ENCODE measurements around the gene ZNF835. TPM values are rescaled to one million over a fixed set of nuclear protein-coding genes. Genes with fewer than 3 reads are reported as not detected.

Gene ZNF835
- polyA plus RNA-seq, 1 donor from 2014 or later = not detected

- Histone ChIP-seq H3K9me2 (ENCODE audit: insufficient read depth, low read length) (no peaks in the 10 kb centered on the region), H3K27me3 (ENCODE audit: insufficient read depth, low read depth, low read length) (no peaks in the 10 kb centered on the region), H3K36me3 (ENCODE audit: insufficient read depth, low read length) (no peaks in the 10 kb centered on the region), H3K9me3 (ENCODE audit: low read length) (no peaks in the 10 kb centered on the region), H3K9ac (ENCODE audit: low read length) (peak overlapping the region; percentile 3), H3F3A (ENCODE audit: insufficient read depth, low read length, poor library complexity, severe bottlenecking) (no peaks in the 10 kb centered on the region), H3K4me3 (ENCODE audit: low read length) (peak overlapping the region; percentile 16), H4K20me1 (ENCODE audit: insufficient read depth) (no peaks in the 10 kb centered on the region), H3K79me2 (replicated peaks; ENCODE audit: insufficient read depth, low read length) (no peaks in the 10 kb centered on the region), H2AFZ (ENCODE audit: low read depth, low read length) (no peak overlapping the region), H3K27ac (ENCODE audit: low read length) (peak overlapping the region; percentile 66), H3K4me2 (ENCODE audit: low read length) (peak overlapping the region; percentile 37)
- peak; percentile 57 for TF ChIP-seq REST (IDR thresholded peaks at IDR 0.05; ENCODE audit: borderline replicate concordance)
- TF ChIP-seq EP300 (conservative IDR thresholded peaks at IDR 0.05; ENCODE audit: poor library complexity, severe bottlenecking) = peak; percentile 29
- TF ChIP-seq MXI1 (conservative IDR thresholded peaks at IDR 0.05; ENCODE audit: poor library complexity, severe bottlenecking) = peak; percentile 54
- TF ChIP-seq CTCF (IDR thresholded peaks at IDR 0.05; ENCODE audit: poor library complexity, severe bottlenecking) = no peak
Observed at GRCh38 chr19:56699552-56699951, 28.0 kb upstream of the ZNF835 start.

DNA sequence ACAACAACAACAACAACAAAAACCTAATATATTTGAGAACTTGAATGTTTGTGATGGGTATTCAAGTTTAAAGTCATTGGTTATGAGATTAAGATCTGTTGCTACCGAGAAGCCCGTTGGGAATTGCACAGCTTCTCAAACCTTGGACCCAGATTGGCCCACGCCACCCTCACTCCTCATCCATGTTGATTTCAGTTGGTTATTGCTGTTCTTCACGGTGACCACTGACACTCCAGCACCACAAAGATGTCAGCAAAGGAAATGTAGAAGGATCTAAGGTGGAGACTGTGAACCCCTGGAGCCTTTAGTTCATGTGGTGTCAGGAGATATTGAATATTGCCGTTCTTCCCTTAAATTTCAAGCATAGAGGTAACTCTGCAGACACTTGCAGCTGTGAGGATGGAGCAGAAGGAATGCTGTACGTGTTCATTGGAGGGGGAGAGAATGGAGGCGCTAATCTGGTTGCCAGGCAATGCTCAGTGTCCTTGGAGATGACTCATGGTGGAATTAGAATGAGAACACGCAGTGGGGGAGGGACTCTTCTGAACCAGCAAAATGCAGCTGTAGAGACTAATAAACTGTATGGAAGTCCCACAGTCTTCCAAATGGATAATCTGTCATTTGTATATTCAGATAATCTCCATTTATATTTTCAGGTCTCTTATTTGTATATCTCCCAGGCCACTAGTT, 20.8 kb upstream of the ZNF835 start:
- no peak overlapping the region for H3K9ac ChIP-seq (ENCODE audit: low read length)
- no peaks in the 10 kb centered on the region for H3K9me2 ChIP-seq (ENCODE audit: insufficient read depth, low read length)
- H3K27me3 ChIP-seq (ENCODE audit: insufficient read depth, low read depth, low read length) = no peaks in the 10 kb centered on the region
- H4K20me1 ChIP-seq (ENCODE audit: insufficient read depth) = no peaks in the 10 kb centered on the region
- H3K79me2 ChIP-seq (replicated peaks; ENCODE audit: insufficient read depth, low read length) = no peaks in the 10 kb centered on the region
- TF ChIP-seq EP300 (conservative IDR thresholded peaks at IDR 0.05; ENCODE audit: poor library complexity, severe bottlenecking) (no peak), CTCF (IDR thresholded peaks at IDR 0.05; ENCODE audit: poor library complexity, severe bottlenecking) (no peak), SMC3 (conservative IDR thresholded peaks at IDR 0.05; ENCODE audit: poor library complexity) (no peak), MXI1 (conservative IDR thresholded peaks at IDR 0.05; ENCODE audit: poor library complexity, severe bottlenecking) (no peak), TAF1 (IDR thresholded peaks at IDR 0.05; ENCODE audit: low read depth) (no peak), EZH2 (IDR thresholded peaks at IDR 0.05; ENCODE audit: borderline replicate concordance, insufficient read depth, low read length, poor library complexity, severe bottlenecking) (no peak), REST (IDR thresholded peaks at IDR 0.05; ENCODE audit: borderline replicate concordance) (no peak), RAD21 (conservative IDR thresholded peaks at IDR 0.05) (no peak), POLR2AphosphoS5 (IDR thresholded peaks at IDR 0.05) (no peak)
- no peak overlapping the region for H3K4me2 ChIP-seq (ENCODE audit: low read length)
- H3K27ac ChIP-seq (ENCODE audit: low read length) = no peak overlapping the region
- H3K36me3 ChIP-seq (ENCODE audit: insufficient read depth, low read length) = no peaks in the 10 kb centered on the region
- H2AFZ ChIP-seq (ENCODE audit: low read depth, low read length) = no peak overlapping the region
- no peaks in the 10 kb centered on the region for H3K9me3 ChIP-seq (ENCODE audit: low read length)
- no peaks in the 10 kb centered on the region for H3F3A ChIP-seq (ENCODE audit: insufficient read depth, low read length, poor library complexity, severe bottlenecking)
- no peak overlapping the region for H3K4me3 ChIP-seq (ENCODE audit: low read length)

All from neural cell (in vitro differentiated cells).